ENCODE measurements around the gene ZNF407. TPM values are rescaled to one million over a fixed set of nuclear protein-coding genes. Genes with fewer than 3 reads are reported as not detected.

The ZNF407 gene
- total RNA-seq, 1 experiment from 2014 or later = 8.2 TPM

- no peak for DNase-seq (ENCODE audit: low read depth)
Observed at GRCh38 chr18:74878267-74878666, 280.6 kb downstream of the ZNF407 start.

- DNase-seq (ENCODE audit: low read depth) = no peak
Observed at GRCh38 chr18:74880706-74881278, 283.1 kb downstream of the ZNF407 start.

- DNase-seq (ENCODE audit: low read depth) = no peak
Observed at GRCh38 chr18:74892066-74892627, 294.5 kb downstream of the ZNF407 start.

GRCh38 chr18:74895686-74896085, 298.0 kb downstream of the ZNF407 start:
- peak; percentile 92 for DNase-seq (ENCODE audit: low read depth)

DNA sequence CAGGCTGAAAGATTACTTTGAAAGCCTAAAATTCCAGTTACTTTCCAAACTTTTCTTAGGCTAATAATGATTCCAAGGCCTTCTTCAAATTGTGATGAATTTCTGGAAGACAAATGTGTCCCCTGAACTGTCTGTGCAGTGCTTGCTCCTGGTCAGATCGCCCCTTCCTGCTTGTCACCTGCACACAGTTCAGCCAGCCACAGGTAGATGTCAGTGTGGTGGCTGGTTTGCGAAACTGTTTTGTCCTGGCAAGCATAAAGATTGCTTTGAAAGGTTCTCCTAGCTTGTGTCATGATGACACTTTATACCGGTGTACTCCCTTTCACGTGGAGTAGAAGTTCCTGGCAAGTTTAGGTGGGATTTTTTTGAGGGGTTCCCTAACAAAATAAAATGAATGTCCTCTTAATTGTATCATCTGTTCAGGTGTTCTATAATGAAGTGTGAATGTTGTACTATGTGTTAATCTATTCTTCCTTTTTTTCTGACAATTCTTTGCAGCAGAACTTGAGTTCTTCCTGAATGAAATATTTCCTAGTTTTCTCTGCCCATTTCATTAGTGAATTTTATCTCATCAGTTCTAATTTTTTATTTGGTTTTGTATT, 298.8 kb downstream of the ZNF407 start:
- peak; percentile 58 for DNase-seq (ENCODE audit: low read depth)

DNA sequence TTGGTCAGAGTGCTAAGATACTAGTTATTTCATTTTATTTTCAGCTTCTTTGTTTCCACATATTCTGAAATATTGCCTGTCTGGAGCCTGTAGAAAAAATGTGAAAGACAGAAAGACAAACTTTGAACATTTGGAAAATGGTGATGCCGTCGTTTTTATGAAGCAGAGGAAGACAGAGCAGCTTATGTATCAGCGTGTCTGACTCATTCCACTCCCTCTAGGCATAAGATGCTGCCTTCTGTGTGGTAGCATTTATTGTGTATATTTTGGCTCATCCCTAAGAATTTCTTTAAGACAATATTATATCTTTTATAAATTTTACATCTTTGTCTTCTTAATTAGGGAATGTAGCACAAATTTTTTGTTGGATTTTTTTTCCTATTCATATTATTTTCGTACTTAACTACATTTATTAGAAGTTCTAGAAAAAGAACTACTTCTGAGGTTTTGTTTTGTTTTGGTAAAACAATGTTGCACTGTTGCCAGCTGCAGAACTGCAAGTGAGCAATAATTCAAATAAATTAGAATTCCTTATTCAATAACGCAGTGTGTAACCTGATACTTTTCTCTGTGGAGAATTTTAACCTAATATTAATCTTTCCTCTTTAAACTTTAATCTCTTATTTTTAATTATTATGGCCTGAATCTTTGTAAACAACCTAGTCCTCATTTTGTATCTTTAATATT, 300.4 kb downstream of the ZNF407 start:
- DNase-seq (ENCODE audit: low read depth) = peak; percentile 69

DNA sequence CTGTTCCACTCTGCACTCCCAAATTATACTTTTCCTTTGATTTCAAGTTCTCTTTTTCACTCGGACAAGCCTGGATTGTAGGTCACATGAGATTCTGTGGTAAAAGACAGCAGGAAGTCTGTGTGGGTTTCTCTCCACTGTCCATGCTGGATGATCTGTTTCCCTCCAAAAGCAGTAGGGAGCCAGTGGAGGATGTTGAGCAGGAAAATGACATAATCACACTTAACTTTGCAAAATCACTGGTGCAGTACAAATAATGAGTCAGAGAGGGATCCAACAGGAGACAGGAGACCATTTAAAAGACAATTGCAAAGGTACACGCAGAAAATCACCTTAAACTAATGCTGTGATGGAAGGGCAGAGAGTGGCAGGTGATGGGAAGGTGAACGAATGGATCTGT, 301.3 kb downstream of the ZNF407 start:
- peak; percentile 94 for DNase-seq (ENCODE audit: low read depth)

- DNase-seq (ENCODE audit: low read depth) = peak; percentile 10
Observed at GRCh38 chr18:74899554-74899953, 301.9 kb downstream of the ZNF407 start.

GRCh38 chr18:74901362-74902146, 303.9 kb downstream of the ZNF407 start:
- DNase-seq (ENCODE audit: low read depth) = no peak

DNA sequence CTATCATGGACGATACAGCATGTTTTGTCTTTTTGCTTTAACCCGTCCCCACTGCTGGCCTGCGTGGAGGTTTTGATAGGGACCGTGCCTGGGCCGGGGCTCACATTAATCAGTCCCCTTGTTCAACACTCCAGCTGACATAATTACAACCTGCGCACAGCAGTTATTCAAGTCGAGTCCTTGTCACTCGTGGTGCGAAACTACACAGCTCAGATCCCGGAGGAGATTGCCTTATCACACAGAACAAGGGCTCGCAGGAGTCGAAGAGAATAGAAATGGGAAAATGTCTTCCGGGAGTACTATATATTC, 304.4 kb downstream of the ZNF407 start:
- no peak for DNase-seq (ENCODE audit: low read depth)

DNA sequence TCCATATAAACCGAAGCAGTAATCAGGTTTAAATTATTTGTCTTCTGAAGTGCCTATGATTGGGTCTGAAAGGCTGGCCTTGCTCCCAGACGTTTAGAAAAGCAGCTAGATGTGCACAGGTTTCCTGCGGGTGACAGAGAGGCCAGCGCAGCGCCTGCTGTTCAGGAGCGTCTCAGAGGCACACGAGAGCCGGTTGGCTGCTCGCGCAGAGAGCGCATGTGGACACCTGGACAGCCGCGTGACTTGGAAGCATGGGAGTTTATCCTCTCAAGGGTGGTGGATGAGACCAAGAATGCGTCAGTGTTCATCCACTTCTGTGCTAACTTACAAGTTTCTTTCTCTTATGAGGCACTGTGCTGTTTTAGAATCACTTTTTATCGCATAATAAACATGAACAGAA, 307.6 kb downstream of the ZNF407 start:
- DNase-seq (ENCODE audit: low read depth) = no peak

GRCh38 chr18:74906184-74906583, 308.5 kb downstream of the ZNF407 start:
- no peak for DNase-seq (ENCODE audit: low read depth)

GRCh38 chr18:74914052-74914591, 316.5 kb downstream of the ZNF407 start:
- no peak for DNase-seq (ENCODE audit: low read depth)

DNA sequence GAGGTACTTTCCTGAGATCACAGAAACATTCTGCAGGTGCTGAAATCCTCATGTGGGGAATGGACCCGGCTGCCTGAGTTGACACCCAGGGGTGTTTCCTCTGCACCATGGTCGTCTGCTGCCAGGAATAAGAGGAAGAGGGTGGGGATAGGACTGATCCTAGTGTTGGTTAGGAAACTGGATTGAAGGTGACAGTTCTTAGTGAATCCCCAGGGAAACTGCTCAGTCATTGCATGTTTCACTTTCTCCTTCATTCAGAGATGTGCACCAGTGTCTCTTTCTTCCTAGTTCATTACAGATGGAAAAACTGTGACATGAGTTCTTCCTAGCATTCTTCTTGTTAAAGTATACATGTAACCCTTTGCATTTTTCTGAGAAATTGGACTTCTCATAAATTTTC, 317.0 kb downstream of the ZNF407 start:
- DNase-seq (ENCODE audit: low read depth) = no peak

- DNase-seq (ENCODE audit: low read depth) = no peak
Observed at GRCh38 chr18:74916773-74917393, 319.2 kb downstream of the ZNF407 start.

- no peak for DNase-seq (ENCODE audit: low read depth)
Observed at GRCh38 chr18:74918276-74918790, 320.7 kb downstream of the ZNF407 start.

- DNase-seq (ENCODE audit: low read depth) = no peak
Observed at GRCh38 chr18:74921057-74921820, 323.6 kb downstream of the ZNF407 start.

GRCh38 chr18:74926051-74926450, 328.4 kb downstream of the ZNF407 start:
- no peak for DNase-seq (ENCODE audit: low read depth)

DNA sequence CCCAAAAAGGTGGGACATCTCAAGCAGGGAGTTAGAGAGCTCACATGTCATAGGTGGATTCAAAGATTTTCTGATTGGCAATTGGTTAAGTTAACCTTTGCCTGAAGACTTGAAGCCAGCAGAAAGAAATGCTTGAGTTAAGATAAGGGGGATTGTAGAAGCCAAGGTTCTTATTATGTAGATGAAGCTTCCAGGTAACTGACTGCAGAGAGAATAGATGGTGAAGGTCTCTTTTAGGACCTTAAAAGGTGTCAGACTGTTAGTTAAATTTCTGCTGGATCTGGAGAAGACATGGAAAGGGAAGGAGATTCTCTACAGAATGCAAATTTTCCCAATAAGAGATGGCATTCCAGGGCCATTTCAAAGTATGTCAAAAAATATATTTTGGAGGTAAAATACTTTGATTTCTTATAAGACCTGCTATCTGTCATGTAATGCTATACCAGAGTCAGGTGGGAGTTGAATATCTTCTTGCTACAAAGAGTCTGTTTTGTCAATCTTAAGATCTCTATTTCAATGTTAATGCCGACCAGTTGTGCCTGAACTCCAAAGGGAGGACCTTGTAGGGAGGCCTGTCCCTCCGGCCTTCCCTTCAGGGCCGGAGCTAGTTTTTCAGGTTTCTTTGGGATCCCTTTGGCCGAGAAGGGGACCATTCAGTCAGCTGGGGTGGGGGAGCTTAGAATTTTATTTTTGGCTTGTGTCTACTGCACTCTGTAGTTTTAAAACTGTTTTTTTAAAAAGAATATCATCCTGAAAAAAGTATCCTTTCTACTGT, 330.7 kb downstream of the ZNF407 start:
- no peak for DNase-seq (ENCODE audit: low read depth)
